ENCODE data around the gene PHF21A.

- TF ChIP-seq CTCF (IDR thresholded peaks at IDR 0.05; ENCODE audit: insufficient read depth, low read length, poor library complexity, severe bottlenecking) (no peak), EZH2phosphoT487 (conservative IDR thresholded peaks at IDR 0.05; ENCODE audit: low read length) (no peak)
Measured at GRCh38 chr11:45931739-45932138, 189.5 kb downstream of the PHF21A start.
